H1 (cell line): Measurements from ENCODE around the gene SSUH2.

Experiments
- CHD2 ChIP-seq: IDR thresholded peaks from 2 replicates; pipeline ENCODE4 v1.6.1; 2012; ENCODE audit warnings: low read length, improper control_type of control experiment
- EP300 ChIP-seq, 2 experiments: IDR thresholded peaks; 1 replicate in 1 of 2; 2 replicates in 1 of 2; pipeline ENCODE4 v1.6.1; 2011 to 2012; ENCODE audit warnings: low read depth in 2 of 2, low read length in 2 of 2, mild to moderate bottlenecking in 2 of 2, borderline replicate concordance in 1 of 2, inconsistent platforms in 1 of 2, moderate library complexity in 1 of 2
- KDM5A ChIP-seq: fragments of 200-600 bp; IDR thresholded peaks from 2 replicates; pipeline ENCODE4 v1.7.1; 2012; ENCODE audit warnings: mild to moderate bottlenecking, low read length, inconsistent platforms, mixed read lengths
- PHF8 ChIP-seq: fragments of 200-600 bp; sonication (generic); conservative IDR thresholded peaks from 2 replicates; pipeline ENCODE4 v1.7.1; 2012; ENCODE audit warnings: low read depth, mild to moderate bottlenecking, inconsistent platforms, low read length, moderate library complexity
- POLR2A ChIP-seq, 2 experiments: IDR thresholded peaks; 1 replicate in 1 of 2; 2 replicates in 1 of 2; pipeline ENCODE4 v1.6.1; 2011; ENCODE audit warnings: low read depth in 2 of 2, low read length in 2 of 2, mild to moderate bottlenecking in 2 of 2; ENCODE audit errors: control extremely low read depth in 1 of 2
- RAD21 ChIP-seq, 2 experiments: IDR thresholded peaks in 1 of 2; conservative IDR thresholded peaks in 1 of 2; 2 replicates each; pipeline ENCODE4 v1.6.1; 2011; ENCODE audit warnings: low read depth in 2 of 2, low read length in 2 of 2, improper control_type of control experiment in 1 of 2, inconsistent platforms in 1 of 2, mild to moderate bottlenecking in 1 of 2, moderate library complexity in 1 of 2
- SAP30 ChIP-seq: fragments of 300-600 bp; sonication (generic); IDR thresholded peaks from 2 replicates; pipeline ENCODE4 v1.7.1; 2012; ENCODE audit warnings: low read length, moderate library complexity, mild to moderate bottlenecking, inconsistent platforms; ENCODE audit not compliant: insufficient read depth, insufficient replicate concordance
- YY1 ChIP-seq: IDR thresholded peaks from 2 replicates; pipeline ENCODE4 v1.6.1; 2011; ENCODE audit warnings: low read depth, mild to moderate bottlenecking, low read length
- TF ChIP-seq, protein P1 (sequence below), 3 experiments: IDR thresholded peaks; 1 replicate in 2 of 3; 2 replicates in 1 of 3; pipeline versions ENCODE4 v1.5.1 to v1.6.1; 2011; ENCODE audit warnings: low read length in 3 of 3, mild to moderate bottlenecking in 3 of 3, inconsistent platforms in 2 of 3, low read depth in 1 of 3, moderate library complexity in 1 of 3; ENCODE audit not compliant: insufficient read depth in 1 of 3; ENCODE audit errors: control extremely low read depth in 1 of 3

DNA sequence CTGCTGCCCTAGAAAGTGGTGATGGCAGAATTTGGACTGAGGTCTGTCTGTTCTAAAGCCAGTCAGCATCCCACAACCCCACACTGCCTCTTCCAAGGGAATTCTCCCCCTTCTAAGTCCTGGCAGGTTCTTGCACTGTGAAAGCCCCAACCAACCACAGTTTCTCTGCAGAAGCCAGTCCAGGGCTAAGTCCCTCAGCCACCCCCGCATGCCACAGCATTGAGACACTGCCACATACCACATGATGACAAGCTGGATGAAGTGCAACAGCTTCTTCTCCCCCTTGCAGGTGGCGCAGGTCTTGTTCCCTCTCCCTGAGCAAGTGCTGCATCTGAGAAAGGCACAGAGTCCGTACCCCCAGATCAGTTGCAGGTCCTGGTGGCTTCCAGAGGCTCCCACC is 18.6 kb downstream of the SSUH2 start:
- TF ChIP-seq SAP30, result no peak
- TF ChIP-seq PHF8, result no peak
- no peak for TF ChIP-seq EP300 (IDR thresholded peaks at IDR 0.05; ENCODE audit: borderline replicate concordance in 1 of 2, low read depth in 2 of 2, low read length in 2 of 2)
- no peak for TF ChIP-seq KDM5A
- TF ChIP-seq, protein P1, sequence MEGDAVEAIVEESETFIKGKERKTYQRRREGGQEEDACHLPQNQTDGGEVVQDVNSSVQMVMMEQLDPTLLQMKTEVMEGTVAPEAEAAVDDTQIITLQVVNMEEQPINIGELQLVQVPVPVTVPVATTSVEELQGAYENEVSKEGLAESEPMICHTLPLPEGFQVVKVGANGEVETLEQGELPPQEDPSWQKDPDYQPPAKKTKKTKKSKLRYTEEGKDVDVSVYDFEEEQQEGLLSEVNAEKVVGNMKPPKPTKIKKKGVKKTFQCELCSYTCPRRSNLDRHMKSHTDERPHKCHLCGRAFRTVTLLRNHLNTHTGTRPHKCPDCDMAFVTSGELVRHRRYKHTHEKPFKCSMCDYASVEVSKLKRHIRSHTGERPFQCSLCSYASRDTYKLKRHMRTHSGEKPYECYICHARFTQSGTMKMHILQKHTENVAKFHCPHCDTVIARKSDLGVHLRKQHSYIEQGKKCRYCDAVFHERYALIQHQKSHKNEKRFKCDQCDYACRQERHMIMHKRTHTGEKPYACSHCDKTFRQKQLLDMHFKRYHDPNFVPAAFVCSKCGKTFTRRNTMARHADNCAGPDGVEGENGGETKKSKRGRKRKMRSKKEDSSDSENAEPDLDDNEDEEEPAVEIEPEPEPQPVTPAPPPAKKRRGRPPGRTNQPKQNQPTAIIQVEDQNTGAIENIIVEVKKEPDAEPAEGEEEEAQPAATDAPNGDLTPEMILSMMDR (IDR thresholded peaks at IDR 0.05; ENCODE audit: control extremely low read depth in 1 of 3, insufficient read depth in 1 of 3, low read depth in 1 of 3, low read length in 3 of 3), result no peak
- TF ChIP-seq YY1, result no peak
- no peak for TF ChIP-seq CHD2
- TF ChIP-seq POLR2A (IDR thresholded peaks at IDR 0.05; ENCODE audit: control extremely low read depth in 1 of 2, low read depth in 2 of 2, low read length in 2 of 2), result no peak
- no peak for TF ChIP-seq RAD21 (IDR thresholded peaks at IDR 0.05 in 1 of 2, conservative IDR thresholded peaks at IDR 0.05 in 1 of 2; ENCODE audit: low read depth in 2 of 2, low read length in 2 of 2)
